Measurements from ENCODE around the gene AHCYL1. TPM values are rescaled to one million over a fixed set of nuclear protein-coding genes. Genes with fewer than 3 reads are reported as not detected.
A peak's percentile ranks its signal among the peaks of the same experiment; 100 is the strongest.

Gene AHCYL1
- total and polyA plus RNA-seq, 8 donors, result 31.0 to 76.3 (median 62.7) TPM

DNA sequence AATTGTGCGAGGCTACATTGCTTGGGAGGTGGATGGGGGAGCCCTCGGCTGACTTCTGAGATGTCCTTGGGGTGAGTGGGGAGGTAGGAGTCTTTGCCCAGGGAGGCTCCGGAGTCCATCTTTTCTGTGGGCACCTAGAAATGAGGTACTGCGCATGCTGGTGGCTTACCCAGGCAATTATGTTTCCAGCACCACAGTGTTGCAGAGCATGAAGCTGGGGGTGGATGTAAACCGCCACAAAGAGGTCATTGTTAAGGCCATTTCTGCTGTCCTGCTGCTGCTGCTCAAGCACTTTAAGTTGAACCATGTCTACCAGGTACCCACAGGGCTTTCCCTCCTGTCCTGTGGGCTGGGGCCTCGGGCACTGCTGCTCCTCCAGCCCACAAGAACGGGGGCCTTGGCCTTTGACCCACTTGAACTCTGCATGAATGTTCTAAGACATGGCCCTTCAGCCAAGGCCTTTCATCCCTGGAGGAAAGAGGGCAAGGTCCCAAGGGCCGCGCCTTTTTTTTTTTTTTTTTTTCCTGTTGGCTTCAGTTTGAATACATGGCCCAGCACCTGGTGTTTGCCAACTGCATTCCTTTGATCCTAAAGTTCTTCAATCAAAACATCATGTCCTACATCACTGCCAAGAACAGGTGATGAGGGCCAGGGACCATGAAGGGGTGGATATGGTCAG is 64.5 kb downstream of the AHCYL1 start:
- Histone ChIP-seq H3K4me1 (peaks cover 0 to 22% (median 15%) of the 10 kb centered on the region in 4 donors), H3K27ac (no peak overlapping the region), H3K36me3 (peaks cover 81 to 100% (median 100%) of the 10 kb centered on the region in 4 donors), H3K27me3 (no peaks in the 10 kb centered on the region), H3K9me3 (no peaks in the 10 kb centered on the region), H3K4me3 (no peak overlapping the region)
- DNase-seq, result peak in 1 of 2 donors; percentile 57
- WGBS, 5 donors, result 63 to 77% (median 71%) methylated on average over 9 of the region's 9 CpGs
- TF ChIP-seq CTCF (IDR thresholded peaks at IDR 0.05) (no peak), EP300 (IDR thresholded peaks at IDR 0.05) (no peak), POLR2AphosphoS5 (IDR thresholded peaks at IDR 0.05) (no peak), POLR2A (IDR thresholded peaks at IDR 0.05) (no peak)
- intact Hi-C loops (cut with DNase I; ENCODE audit: low total_unique reads), result no loop called here

DNA sequence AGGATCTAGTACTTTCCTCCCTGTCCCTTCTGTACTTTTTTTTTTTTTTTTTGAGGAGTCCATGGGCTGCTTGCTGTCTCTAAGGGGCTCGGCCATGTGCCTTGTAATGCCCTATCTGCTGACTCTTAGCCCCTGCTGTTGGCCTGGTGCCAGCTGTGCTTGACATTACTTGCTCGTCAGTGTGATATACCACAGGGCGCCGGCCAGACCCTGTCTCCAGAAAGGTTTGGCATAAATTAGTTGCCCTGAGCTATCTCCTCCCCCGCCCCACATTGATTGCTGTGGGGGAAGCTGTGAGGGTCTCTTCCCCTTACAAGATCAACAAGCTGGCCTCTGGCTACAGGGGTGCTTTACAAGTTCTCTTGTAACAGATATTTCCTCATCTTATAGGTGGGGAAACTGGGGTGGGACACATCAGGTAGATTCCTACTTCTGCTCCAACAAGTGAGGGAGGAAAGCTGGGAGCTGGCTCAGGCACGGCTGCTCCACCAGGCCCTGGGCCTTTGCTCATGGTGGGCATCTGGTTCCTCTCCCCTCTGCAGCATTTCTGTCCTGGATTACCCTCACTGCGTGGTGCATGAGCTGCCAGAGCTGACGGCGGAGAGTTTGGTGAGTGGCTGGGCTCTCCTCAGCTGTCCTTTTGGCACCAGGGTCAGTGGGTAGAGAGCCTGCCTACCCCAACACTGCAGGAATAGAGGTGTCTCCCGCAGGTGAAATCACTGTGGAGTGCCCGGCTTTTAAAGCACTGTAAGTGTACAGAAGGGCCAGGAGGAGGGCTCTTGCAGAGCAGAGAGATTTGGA is 65.4 kb downstream of the AHCYL1 start:
- Histone ChIP-seq H3K4me3 (no peak overlapping the region), H3K4me1 (peaks cover 0 to 22% (median 15%) of the 10 kb centered on the region in 4 donors), H3K27ac (peak overlapping the region in 1 of 5 donors; percentile 20), H3K9me3 (no peaks in the 10 kb centered on the region), H3K27me3 (no peaks in the 10 kb centered on the region), H3K36me3 (peaks cover 81 to 100% (median 100%) of the 10 kb centered on the region in 4 donors)
- DNase-seq, result no peak
- TF ChIP-seq POLR2A (IDR thresholded peaks at IDR 0.05) (no peak), POLR2AphosphoS5 (IDR thresholded peaks at IDR 0.05) (no peak), CTCF (IDR thresholded peaks at IDR 0.05) (no peak), EP300 (IDR thresholded peaks at IDR 0.05) (no peak)
- 81 to 89% (median 87%) methylated on average over 11 of the region's 11 CpGs for WGBS, 5 donors
- intact Hi-C loops (cut with DNase I; ENCODE audit: low total_unique reads), result loop anchor here (5.0 kb wide), 1 partner anchor 57 kb away; no protein-coding TSS in a partner anchor

- Histone ChIP-seq H3K36me3 (peaks cover 79 to 100% (median 100%) of the 10 kb centered on the region in 4 donors), H3K4me3 (no peak overlapping the region), H3K4me1 (peaks cover 0 to 22% (median 15%) of the 10 kb centered on the region in 4 donors), H3K9me3 (no peaks in the 10 kb centered on the region), H3K27me3 (no peaks in the 10 kb centered on the region), H3K27ac (no peak overlapping the region)
- DNase-seq, result no peak
- 67 to 89% (median 82%) methylated on average over 3 to 4 of the region's 4 CpGs for WGBS, 5 donors
- intact Hi-C loops (cut with DNase I; ENCODE audit: low total_unique reads), result loop anchor here (5.0 kb wide), 1 partner anchor 57 kb away; no protein-coding TSS in a partner anchor
- TF ChIP-seq POLR2AphosphoS5 (IDR thresholded peaks at IDR 0.05) (no peak), CTCF (IDR thresholded peaks at IDR 0.05) (no peak), EP300 (IDR thresholded peaks at IDR 0.05) (no peak), POLR2A (IDR thresholded peaks at IDR 0.05) (no peak)
These were observed 66.2 kb downstream of the AHCYL1 start for GRCh38 chr1:110050602-110051261.

DNA sequence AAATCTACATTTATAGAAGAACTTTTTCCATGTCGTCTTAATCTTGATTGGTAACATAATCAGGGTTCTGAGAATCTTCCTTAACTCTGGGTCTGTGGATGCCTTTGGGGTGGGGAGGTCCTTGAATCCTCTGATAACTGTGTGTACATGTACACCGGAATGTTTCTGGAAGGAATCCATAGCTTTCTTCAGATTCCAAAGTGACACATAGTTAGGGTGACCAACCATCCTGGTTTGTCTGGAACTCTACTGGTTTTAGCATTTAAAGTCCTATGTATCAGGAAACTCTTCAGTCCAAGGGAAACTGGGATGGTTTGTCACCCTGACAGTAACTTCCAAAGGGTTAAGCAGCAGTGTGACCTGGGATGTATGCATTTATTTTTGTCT is 66.7 kb downstream of the AHCYL1 start:
- Histone ChIP-seq H3K36me3 (peaks cover 81 to 100% (median 100%) of the 10 kb centered on the region in 4 donors), H3K27ac (no peak overlapping the region)

More for the DNA sequence above, 66.7 kb downstream of the AHCYL1 start:
- DNase-seq, result no peak
- intact Hi-C loops (cut with DNase I; ENCODE audit: low total_unique reads), result loop anchor here (5.0 kb wide), 1 partner anchor 56 kb away; no protein-coding TSS in a partner anchor
- H3K9me3 ChIP-seq, result no peaks in the 10 kb centered on the region
- H3K4me3 ChIP-seq, result no peak overlapping the region
- TF ChIP-seq POLR2A (IDR thresholded peaks at IDR 0.05) (no peak), CTCF (IDR thresholded peaks at IDR 0.05) (no peak), EP300 (IDR thresholded peaks at IDR 0.05) (no peak), POLR2AphosphoS5 (IDR thresholded peaks at IDR 0.05) (no peak)
- H3K27me3 ChIP-seq, result no peaks in the 10 kb centered on the region
- 54 to 66% (median 64%) methylated on average over 2 of the region's 2 CpGs for WGBS, 5 donors
- peaks cover 0 to 22% (median 15%) of the 10 kb centered on the region in 4 donors for H3K4me1 ChIP-seq

All from stomach (tissue), 9 donors.